GM23338 (cell line): ENCODE data around the gene MAGI3.

Experiments used
- CREB1 ChIP-seq: fragments of 250-450 bp; sonication (Bioruptor Pico); IDR thresholded peaks from 2 replicates; pipeline ENCODE4 v1.5.0; 2020; ENCODE audit warnings: low read depth, mild to moderate bottlenecking, moderate library complexity
- EZH2 ChIP-seq: fragments of 200-600 bp; sonication (generic); IDR thresholded peaks from one replicate; pipeline ENCODE4 v1.8.0; 2017; ENCODE audit warnings: antibody characterized with exemption, mild to moderate bottlenecking, low read depth; ENCODE audit not compliant: unreplicated experiment
- EZH2phosphoT487 ChIP-seq: fragments of 200-600 bp; sonication (generic); IDR thresholded peaks from one replicate; pipeline ENCODE4 v1.8.1; 2018; ENCODE audit warnings: antibody characterized with exemption; ENCODE audit not compliant: unreplicated experiment
- JUNB ChIP-seq: IDR thresholded peaks from one replicate; pipeline ENCODE4 v1.6.1; 2016; ENCODE audit warnings: antibody characterized with exemption; ENCODE audit not compliant: unreplicated experiment
- POLR2AphosphoS5 ChIP-seq: IDR thresholded peaks from 2 replicates; pipeline ENCODE4 v1.6.1; 2016; ENCODE audit warnings: antibody characterized with exemption, low read depth
- TF ChIP-seq, protein P1 (sequence below), 2 experiments: fragments of 200-600 bp in 1 of 2; sonication (generic) in 1 of 2; conservative IDR thresholded peaks; 2 replicates each; pipeline versions ENCODE4 v1.5.1 to v1.6.1; 2016 to 2017; ENCODE audit warnings: antibody characterized with exemption in 2 of 2, low read depth in 2 of 2, mild to moderate bottlenecking in 2 of 2, moderate library complexity in 1 of 2
- TF ChIP-seq, protein P2 (sequence below): IDR thresholded peaks from one replicate; pipeline ENCODE4 v1.6.1; 2018; ENCODE audit warnings: antibody characterized with exemption; ENCODE audit not compliant: unreplicated experiment
- TF ChIP-seq, protein P3 (sequence below): fragments of 250-450 bp; sonication (Bioruptor Pico); IDR thresholded peaks from 2 replicates; pipeline ENCODE4 v1.5.0; 2020; ENCODE audit warnings: mild to moderate bottlenecking, moderate library complexity
- TF ChIP-seq, protein P4 (sequence below): IDR thresholded peaks from 2 replicates; pipeline ENCODE4 v1.6.1; 2016; ENCODE audit warnings: antibody characterized with exemption

DNA sequence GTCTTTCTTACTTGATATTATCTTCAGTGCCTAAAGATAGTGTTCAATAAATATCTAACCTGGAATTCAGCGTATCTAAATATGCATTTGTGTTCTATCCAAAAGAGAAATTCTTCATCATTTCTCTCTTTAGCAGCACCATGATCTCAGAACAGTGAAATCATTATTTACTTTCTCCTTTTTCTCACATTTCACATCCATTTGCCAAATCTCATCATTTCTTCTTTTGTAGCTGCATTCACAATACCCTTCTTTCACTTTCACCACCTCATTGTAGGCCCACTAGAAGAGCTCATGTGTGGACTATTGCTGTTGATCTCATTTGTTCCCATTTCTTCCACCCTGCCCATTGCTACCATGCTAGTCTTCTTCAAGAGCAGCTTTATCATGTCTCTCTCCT is 191.0 kb downstream of the MAGI3 start:
- TF ChIP-seq, protein P1, sequence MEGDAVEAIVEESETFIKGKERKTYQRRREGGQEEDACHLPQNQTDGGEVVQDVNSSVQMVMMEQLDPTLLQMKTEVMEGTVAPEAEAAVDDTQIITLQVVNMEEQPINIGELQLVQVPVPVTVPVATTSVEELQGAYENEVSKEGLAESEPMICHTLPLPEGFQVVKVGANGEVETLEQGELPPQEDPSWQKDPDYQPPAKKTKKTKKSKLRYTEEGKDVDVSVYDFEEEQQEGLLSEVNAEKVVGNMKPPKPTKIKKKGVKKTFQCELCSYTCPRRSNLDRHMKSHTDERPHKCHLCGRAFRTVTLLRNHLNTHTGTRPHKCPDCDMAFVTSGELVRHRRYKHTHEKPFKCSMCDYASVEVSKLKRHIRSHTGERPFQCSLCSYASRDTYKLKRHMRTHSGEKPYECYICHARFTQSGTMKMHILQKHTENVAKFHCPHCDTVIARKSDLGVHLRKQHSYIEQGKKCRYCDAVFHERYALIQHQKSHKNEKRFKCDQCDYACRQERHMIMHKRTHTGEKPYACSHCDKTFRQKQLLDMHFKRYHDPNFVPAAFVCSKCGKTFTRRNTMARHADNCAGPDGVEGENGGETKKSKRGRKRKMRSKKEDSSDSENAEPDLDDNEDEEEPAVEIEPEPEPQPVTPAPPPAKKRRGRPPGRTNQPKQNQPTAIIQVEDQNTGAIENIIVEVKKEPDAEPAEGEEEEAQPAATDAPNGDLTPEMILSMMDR (conservative IDR thresholded peaks at IDR 0.05; ENCODE audit: low read depth in 2 of 2), result no peak
- TF ChIP-seq, protein P2, sequence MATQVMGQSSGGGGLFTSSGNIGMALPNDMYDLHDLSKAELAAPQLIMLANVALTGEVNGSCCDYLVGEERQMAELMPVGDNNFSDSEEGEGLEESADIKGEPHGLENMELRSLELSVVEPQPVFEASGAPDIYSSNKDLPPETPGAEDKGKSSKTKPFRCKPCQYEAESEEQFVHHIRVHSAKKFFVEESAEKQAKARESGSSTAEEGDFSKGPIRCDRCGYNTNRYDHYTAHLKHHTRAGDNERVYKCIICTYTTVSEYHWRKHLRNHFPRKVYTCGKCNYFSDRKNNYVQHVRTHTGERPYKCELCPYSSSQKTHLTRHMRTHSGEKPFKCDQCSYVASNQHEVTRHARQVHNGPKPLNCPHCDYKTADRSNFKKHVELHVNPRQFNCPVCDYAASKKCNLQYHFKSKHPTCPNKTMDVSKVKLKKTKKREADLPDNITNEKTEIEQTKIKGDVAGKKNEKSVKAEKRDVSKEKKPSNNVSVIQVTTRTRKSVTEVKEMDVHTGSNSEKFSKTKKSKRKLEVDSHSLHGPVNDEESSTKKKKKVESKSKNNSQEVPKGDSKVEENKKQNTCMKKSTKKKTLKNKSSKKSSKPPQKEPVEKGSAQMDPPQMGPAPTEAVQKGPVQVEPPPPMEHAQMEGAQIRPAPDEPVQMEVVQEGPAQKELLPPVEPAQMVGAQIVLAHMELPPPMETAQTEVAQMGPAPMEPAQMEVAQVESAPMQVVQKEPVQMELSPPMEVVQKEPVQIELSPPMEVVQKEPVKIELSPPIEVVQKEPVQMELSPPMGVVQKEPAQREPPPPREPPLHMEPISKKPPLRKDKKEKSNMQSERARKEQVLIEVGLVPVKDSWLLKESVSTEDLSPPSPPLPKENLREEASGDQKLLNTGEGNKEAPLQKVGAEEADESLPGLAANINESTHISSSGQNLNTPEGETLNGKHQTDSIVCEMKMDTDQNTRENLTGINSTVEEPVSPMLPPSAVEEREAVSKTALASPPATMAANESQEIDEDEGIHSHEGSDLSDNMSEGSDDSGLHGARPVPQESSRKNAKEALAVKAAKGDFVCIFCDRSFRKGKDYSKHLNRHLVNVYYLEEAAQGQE, result no peak
- TF ChIP-seq POLR2AphosphoS5 (no peak), EZH2phosphoT487 (no peak), EZH2 (no peak), JUNB (no peak), CREB1 (CRISPR knock-in tag) (no peak)
- TF ChIP-seq, protein P3, sequence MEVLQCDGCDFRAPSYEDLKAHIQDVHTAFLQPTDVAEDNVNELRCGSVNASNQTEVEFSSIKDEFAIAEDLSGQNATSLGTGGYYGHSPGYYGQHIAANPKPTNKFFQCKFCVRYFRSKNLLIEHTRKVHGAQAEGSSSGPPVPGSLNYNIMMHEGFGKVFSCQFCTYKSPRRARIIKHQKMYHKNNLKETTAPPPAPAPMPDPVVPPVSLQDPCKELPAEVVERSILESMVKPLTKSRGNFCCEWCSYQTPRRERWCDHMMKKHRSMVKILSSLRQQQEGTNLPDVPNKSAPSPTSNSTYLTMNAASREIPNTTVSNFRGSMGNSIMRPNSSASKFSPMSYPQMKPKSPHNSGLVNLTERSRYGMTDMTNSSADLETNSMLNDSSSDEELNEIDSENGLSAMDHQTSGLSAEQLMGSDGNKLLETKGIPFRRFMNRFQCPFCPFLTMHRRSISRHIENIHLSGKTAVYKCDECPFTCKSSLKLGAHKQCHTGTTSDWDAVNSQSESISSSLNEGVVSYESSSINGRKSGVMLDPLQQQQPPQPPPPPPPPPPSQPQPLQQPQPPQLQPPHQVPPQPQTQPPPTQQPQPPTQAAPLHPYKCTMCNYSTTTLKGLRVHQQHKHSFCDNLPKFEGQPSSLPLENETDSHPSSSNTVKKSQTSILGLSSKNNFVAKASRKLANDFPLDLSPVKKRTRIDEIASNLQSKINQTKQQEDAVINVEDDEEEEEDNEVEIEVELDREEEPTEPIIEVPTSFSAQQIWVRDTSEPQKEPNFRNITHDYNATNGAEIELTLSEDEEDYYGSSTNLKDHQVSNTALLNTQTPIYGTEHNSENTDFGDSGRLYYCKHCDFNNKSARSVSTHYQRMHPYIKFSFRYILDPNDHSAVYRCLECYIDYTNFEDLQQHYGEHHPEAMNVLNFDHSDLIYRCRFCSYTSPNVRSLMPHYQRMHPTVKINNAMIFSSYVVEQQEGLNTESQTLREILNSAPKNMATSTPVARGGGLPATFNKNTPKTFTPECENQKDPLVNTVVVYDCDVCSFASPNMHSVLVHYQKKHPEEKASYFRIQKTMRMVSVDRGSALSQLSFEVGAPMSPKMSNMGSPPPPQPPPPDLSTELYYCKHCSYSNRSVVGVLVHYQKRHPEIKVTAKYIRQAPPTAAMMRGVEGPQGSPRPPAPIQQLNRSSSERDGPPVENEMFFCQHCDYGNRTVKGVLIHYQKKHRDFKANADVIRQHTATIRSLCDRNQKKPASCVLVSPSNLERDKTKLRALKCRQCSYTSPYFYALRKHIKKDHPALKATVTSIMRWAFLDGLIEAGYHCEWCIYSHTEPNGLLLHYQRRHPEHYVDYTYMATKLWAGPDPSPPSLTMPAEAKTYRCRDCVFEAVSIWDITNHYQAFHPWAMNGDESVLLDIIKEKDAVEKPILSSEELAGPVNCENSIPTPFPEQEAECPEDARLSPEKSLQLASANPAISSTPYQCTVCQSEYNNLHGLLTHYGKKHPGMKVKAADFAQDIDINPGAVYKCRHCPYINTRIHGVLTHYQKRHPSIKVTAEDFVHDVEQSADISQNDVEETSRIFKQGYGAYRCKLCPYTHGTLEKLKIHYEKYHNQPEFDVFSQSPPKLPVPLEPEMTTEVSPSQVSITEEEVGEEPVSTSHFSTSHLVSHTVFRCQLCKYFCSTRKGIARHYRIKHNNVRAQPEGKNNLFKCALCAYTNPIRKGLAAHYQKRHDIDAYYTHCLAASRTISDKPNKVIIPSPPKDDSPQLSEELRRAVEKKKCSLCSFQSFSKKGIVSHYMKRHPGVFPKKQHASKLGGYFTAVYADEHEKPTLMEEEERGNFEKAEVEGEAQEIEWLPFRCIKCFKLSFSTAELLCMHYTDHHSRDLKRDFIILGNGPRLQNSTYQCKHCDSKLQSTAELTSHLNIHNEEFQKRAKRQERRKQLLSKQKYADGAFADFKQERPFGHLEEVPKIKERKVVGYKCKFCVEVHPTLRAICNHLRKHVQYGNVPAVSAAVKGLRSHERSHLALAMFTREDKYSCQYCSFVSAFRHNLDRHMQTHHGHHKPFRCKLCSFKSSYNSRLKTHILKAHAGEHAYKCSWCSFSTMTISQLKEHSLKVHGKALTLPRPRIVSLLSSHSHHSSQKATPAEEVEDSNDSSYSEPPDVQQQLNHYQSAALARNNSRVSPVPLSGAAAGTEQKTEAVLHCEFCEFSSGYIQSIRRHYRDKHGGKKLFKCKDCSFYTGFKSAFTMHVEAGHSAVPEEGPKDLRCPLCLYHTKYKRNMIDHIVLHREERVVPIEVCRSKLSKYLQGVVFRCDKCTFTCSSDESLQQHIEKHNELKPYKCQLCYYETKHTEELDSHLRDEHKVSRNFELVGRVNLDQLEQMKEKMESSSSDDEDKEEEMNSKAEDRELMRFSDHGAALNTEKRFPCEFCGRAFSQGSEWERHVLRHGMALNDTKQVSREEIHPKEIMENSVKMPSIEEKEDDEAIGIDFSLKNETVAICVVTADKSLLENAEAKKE (CRISPR knock-in tag), result no peak
- TF ChIP-seq, protein P4, sequence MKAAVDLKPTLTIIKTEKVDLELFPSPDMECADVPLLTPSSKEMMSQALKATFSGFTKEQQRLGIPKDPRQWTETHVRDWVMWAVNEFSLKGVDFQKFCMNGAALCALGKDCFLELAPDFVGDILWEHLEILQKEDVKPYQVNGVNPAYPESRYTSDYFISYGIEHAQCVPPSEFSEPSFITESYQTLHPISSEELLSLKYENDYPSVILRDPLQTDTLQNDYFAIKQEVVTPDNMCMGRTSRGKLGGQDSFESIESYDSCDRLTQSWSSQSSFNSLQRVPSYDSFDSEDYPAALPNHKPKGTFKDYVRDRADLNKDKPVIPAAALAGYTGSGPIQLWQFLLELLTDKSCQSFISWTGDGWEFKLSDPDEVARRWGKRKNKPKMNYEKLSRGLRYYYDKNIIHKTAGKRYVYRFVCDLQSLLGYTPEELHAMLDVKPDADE, result no peak
